ENCODE measurements around the gene ANKFN1. TPM values are rescaled to one million over a fixed set of nuclear protein-coding genes. Genes with fewer than 3 reads are reported as not detected.

ANKFN1 gene
- total RNA-seq, 3 donors from 2014 or later: 0.22 to 1.4 (median 0.60) TPM

DNA sequence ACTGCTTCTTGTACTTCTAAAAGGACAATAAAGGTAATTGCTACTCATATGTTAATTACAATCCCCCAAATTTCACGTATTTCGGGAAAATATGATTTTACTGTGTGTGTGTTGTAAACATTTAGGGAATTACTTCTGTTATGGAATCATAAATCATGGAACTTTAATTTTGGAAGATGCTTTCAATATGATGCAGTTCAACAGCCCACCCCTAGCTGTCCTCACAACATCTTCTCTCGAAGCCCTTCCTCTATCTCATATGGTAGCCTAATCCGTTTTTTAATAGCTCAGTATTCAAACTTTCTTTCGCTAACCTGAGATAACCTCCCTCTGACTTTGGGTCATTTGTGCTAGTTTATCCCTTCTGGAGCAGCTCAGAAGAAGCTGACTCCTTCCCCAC lies 78.4 kb downstream of the ANKFN1 start:
- Histone ChIP-seq H3K36me3 (ENCODE audit: low read depth) (no peaks in the 10 kb centered on the region), H3K9me3 (no peaks in the 10 kb centered on the region), H3K4me1 (ENCODE audit: low read depth) (no peaks in the 10 kb centered on the region), H3K4me3 (no peak overlapping the region)
- intact Hi-C loops (cut with DNase I, micrococcal nuclease): no loop called here
- ATAC-seq (no peak), DNase-seq (no peak)
- TF ChIP-seq, protein P1, sequence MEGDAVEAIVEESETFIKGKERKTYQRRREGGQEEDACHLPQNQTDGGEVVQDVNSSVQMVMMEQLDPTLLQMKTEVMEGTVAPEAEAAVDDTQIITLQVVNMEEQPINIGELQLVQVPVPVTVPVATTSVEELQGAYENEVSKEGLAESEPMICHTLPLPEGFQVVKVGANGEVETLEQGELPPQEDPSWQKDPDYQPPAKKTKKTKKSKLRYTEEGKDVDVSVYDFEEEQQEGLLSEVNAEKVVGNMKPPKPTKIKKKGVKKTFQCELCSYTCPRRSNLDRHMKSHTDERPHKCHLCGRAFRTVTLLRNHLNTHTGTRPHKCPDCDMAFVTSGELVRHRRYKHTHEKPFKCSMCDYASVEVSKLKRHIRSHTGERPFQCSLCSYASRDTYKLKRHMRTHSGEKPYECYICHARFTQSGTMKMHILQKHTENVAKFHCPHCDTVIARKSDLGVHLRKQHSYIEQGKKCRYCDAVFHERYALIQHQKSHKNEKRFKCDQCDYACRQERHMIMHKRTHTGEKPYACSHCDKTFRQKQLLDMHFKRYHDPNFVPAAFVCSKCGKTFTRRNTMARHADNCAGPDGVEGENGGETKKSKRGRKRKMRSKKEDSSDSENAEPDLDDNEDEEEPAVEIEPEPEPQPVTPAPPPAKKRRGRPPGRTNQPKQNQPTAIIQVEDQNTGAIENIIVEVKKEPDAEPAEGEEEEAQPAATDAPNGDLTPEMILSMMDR (IDR thresholded peaks at IDR 0.05): no peak

DNA sequence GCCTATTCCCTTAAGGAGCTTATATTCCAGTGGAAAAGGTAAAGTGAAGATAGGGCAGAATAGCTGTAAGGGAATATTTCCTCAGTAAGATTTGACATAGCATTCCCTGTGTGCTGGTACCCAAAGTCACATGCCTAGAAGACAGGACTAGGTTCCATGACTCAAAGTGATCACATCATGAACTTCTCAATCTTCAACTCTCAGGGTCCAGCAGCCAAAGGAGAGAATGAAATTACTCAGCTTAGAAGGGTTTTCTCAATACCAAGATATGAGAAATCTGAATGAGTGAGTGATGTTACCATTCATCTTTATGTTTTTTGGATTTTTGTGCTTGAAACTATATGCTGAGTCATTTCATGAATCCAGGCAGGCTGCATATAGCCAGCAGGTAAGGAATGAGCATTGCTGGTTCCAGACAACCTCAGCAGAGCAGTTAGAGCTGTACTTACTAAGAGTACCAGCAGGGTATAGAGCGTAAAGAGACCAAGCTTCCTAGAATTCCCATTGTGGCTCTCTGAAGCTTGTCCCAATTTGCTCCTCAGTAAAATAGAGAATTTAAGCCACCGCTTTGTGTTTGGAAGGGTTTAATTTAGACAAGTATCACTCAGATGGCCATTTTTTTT lies 91.1 kb downstream of the ANKFN1 start:
- intact Hi-C loops (cut with DNase I, micrococcal nuclease): no loop called here
- no peaks in the 10 kb centered on the region for H3K4me1 ChIP-seq (ENCODE audit: low read depth)
- H3K4me3 ChIP-seq: no peak overlapping the region
- TF ChIP-seq, protein P1 (IDR thresholded peaks at IDR 0.05): no peak
- no peak for ATAC-seq
- DNase-seq: no peak
- no peaks in the 10 kb centered on the region for H3K36me3 ChIP-seq (ENCODE audit: low read depth)
- H3K9me3 ChIP-seq: no peaks in the 10 kb centered on the region

DNA sequence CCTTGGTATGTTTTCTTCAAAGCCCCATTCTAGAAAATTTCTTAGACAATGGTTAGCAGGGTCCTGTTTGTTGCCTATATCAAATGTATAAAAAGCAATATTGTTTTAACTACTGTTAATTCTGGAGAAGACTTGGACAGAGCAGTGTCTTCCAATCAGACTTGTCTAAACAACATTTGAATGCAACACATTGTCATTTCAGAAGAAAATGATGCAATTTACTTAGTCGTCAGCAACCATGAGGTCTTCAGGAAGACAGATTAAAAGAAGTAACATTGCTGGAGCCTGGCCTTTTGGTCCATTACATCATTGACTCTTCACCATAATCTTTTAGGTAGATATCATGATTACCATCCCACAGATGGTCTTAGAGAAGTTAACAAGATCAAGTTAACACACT lies 94.5 kb downstream of the ANKFN1 start:
- Histone ChIP-seq H3K9me3 (no peaks in the 10 kb centered on the region), H3K4me1 (ENCODE audit: low read depth) (no peaks in the 10 kb centered on the region), H3K36me3 (ENCODE audit: low read depth) (no peaks in the 10 kb centered on the region), H3K4me3 (no peak overlapping the region)
- DNase-seq (no peak), ATAC-seq (no peak)
- TF ChIP-seq, protein P1 (IDR thresholded peaks at IDR 0.05): no peak
- intact Hi-C loops (cut with DNase I, micrococcal nuclease): no loop called here

DNA sequence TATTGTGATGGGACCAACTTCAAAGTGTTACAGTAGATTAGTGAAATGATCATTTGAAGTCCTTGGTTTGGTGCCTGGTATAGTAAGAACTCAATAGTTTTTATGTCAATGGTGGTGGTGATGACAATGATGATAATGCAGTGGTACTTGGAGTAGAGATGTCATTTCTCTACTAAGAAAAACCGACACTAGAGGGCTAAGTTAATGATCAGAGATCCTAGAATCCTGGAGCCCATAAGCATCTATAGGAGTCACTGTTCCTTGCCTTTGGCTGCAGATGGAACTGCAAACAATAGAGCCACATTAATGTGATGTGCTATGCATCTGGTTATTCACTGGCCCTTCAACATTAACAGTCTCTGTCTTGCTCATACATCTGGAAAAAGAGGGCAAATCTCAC lies 103.8 kb downstream of the ANKFN1 start:
- Histone ChIP-seq H3K4me1 (ENCODE audit: low read depth) (no peaks in the 10 kb centered on the region), H3K36me3 (ENCODE audit: low read depth) (no peaks in the 10 kb centered on the region), H3K9me3 (no peaks in the 10 kb centered on the region), H3K4me3 (no peak overlapping the region)
- intact Hi-C loops (cut with DNase I, micrococcal nuclease): no loop called here
- TF ChIP-seq, protein P1 (IDR thresholded peaks at IDR 0.05): no peak
- ATAC-seq (no peak), DNase-seq (no peak)

DNA sequence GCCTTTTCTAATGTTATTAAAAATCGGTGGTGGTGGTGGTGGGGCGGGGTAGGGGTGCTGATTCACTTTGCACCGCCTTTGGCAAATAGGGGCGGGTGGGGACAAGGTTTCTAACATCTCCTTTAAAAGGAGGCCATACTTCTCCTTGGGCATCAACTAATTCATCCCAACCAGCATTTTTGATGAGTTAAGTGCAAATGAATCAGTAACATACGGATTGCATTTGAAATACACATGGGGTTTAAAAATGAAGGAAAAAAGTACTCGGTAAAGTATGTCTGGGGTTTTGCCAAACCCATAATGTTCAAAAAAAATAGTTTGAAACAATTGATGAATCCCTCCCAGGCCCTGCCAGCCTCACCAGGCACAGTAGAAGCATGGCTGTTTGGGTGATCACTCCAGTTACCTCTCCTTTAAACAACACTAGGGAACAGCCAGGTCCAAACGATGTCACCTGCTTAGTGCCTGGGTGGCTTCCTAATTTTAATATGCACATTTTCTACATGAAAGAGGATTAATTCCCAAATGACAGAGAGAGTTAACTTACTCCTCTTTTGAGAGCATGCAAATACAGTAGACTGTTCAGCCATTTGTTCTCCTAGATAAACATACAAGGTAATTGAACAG lies 107.2 kb downstream of the ANKFN1 start:
- intact Hi-C loops (cut with DNase I, micrococcal nuclease): no loop called here
- Histone ChIP-seq H3K4me1 (ENCODE audit: low read depth) (no peaks in the 10 kb centered on the region), H3K36me3 (ENCODE audit: low read depth) (no peaks in the 10 kb centered on the region), H3K9me3 (no peaks in the 10 kb centered on the region), H3K4me3 (no peak overlapping the region)
- ATAC-seq: no peak
- DNase-seq: no peak
- TF ChIP-seq, protein P1 (IDR thresholded peaks at IDR 0.05): no peak
